ENCODE measurements around the gene WIZ.

GRCh38 chr19:15374105-15374651 lies 75.6 kb downstream of the WIZ start:
- TF ChIP-seq POLR2A (IDR thresholded peaks at IDR 0.05) (no peak), EP300 (IDR thresholded peaks at IDR 0.05) (no peak)
